IMR-90 (cell line): ENCODE measurements around the gene RCE1. TPM values are rescaled to one million over a fixed set of nuclear protein-coding genes. Genes with fewer than 3 reads are reported as not detected.

Experiments
- ATAC-seq: fragments of 200-7000 bp; cut with Tn5 transposase; 2 replicates; pipeline ENCODE4 v1.9.1; 2020; ENCODE audit warnings: low read depth, mild to moderate bottlenecking, moderate library complexity
- BruUV-seq: library from RNA; stranded (reverse); fragments of 400-500 nt; replicated peaks from 2 replicates; lab custom pipeline; 2021; lab: Mats Ljungman, UMichigan
- CTCF ChIA-PET: fragments of 300-600 bp; formaldehyde crosslinking; extraction: SDS; loops from one replicate; lab custom pipeline; 2021; ENCODE audit warnings: antibody characterized with exemption; lab: Yijun Ruan, JAX
- POLR2A ChIA-PET: fragments of 300-600 bp; sonication (Branson Sonifier 250); formaldehyde crosslinking; loops from one replicate; lab custom pipeline; 2022; ENCODE audit warnings: antibody characterized with exemption; ENCODE audit not compliant: unreplicated experiment; lab: Charles Lee
- DNase-seq: peaks from one replicate; pipeline ENCODE4 v3.0.0; 2013
- H2AFZ ChIP-seq: replicated peaks from 2 replicates; pipeline ENCODE3; 2013; ENCODE audit warnings: low read length, mild to moderate bottlenecking; ENCODE audit not compliant: poor library complexity
- H2AK5ac ChIP-seq: 2 replicates; pipeline ENCODE4 v1.6.1; 2013; ENCODE audit warnings: low read depth, low read length, inconsistent platforms
- H2AK9ac ChIP-seq: replicated peaks from 2 replicates; pipeline ENCODE3; 2013; ENCODE audit warnings: mild to moderate bottlenecking, low read depth, low read length, moderate library complexity; ENCODE audit not compliant: poor library complexity
- H2BK120ac ChIP-seq: 2 replicates; pipeline ENCODE4 v1.6.1; 2013; ENCODE audit warnings: low read depth, low read length, inconsistent platforms
- H2BK15ac ChIP-seq: 3 replicates; pipeline ENCODE4 v1.6.1; 2013; ENCODE audit warnings: low read depth, low read length, inconsistent platforms
- H2BK20ac ChIP-seq: 2 replicates; pipeline ENCODE4 v1.6.1; 2013; ENCODE audit warnings: low read depth, mild to moderate bottlenecking, inconsistent platforms, low read length, moderate library complexity
- H2BK5ac ChIP-seq: 2 replicates; pipeline ENCODE4 v1.6.1; 2013; ENCODE audit warnings: mild to moderate bottlenecking, low read depth, low read length, inconsistent platforms; ENCODE audit not compliant: poor library complexity, severe bottlenecking
- H3K14ac ChIP-seq: replicated peaks from 2 replicates; pipeline ENCODE4 v1.6.1; 2013; ENCODE audit warnings: low read depth, low read length, inconsistent platforms
- H3K18ac ChIP-seq: 2 replicates; pipeline ENCODE4 v1.6.1; 2013; ENCODE audit warnings: low read depth, low read length, control low read depth
- H3K23ac ChIP-seq: 2 replicates; pipeline ENCODE4 v1.6.1; 2013; ENCODE audit warnings: low read depth, low read length, inconsistent platforms
- H3K27ac ChIP-seq: 2 replicates; pipeline ENCODE4 v1.5.1; 2013; ENCODE audit warnings: mild to moderate bottlenecking, control low read depth, low read length; ENCODE audit not compliant: insufficient read depth
- H3K27me3 ChIP-seq: 2 replicates; pipeline ENCODE4 v1.6.1; 2013; ENCODE audit warnings: low read length; ENCODE audit not compliant: control insufficient read depth, insufficient read depth
- H3K36me3 ChIP-seq: 2 replicates; pipeline ENCODE4 v1.6.1; 2013; ENCODE audit warnings: low read length, mixed read lengths; ENCODE audit not compliant: control insufficient read depth, insufficient read depth
- H3K4ac ChIP-seq: 2 replicates; pipeline ENCODE4 v1.6.1; 2013; ENCODE audit warnings: low read depth, low read length, inconsistent platforms
- H3K4me1 ChIP-seq: 2 replicates; pipeline ENCODE4 v1.6.1; 2013; ENCODE audit warnings: low read length, mixed read lengths; ENCODE audit not compliant: control insufficient read depth, insufficient read depth
- H3K4me2 ChIP-seq: 2 replicates; pipeline ENCODE4 v1.6.1; 2013; ENCODE audit warnings: low read depth, mild to moderate bottlenecking, control low read depth, low read length, moderate library complexity
- H3K4me3 ChIP-seq: 2 replicates; pipeline ENCODE4 v1.5.1; 2013; ENCODE audit warnings: low read depth, mild to moderate bottlenecking, control low read depth, low read length, moderate library complexity; ENCODE audit not compliant: insufficient read depth
- H3K56ac ChIP-seq: 2 replicates; pipeline ENCODE4 v1.6.1; 2013; ENCODE audit warnings: low read length, inconsistent platforms; ENCODE audit not compliant: insufficient read depth; ENCODE audit errors: extremely low read depth
- H3K79me1 ChIP-seq, 2 experiments: 2 replicates each; pipeline ENCODE4 v1.6.1; 2013; ENCODE audit warnings: low read length in 2 of 2, inconsistent platforms in 1 of 2, low read depth in 1 of 2
- H3K9ac ChIP-seq: 2 replicates; pipeline ENCODE4 v1.6.1; 2013; ENCODE audit warnings: low read depth, low read length, control low read depth
- H3K9me1 ChIP-seq: 2 replicates; pipeline ENCODE4 v1.6.1; 2013; ENCODE audit warnings: low read length, inconsistent platforms; ENCODE audit not compliant: insufficient read depth
- H3K9me3 ChIP-seq: 2 replicates; pipeline ENCODE4 v1.6.1; 2013; ENCODE audit warnings: low read length; ENCODE audit not compliant: control insufficient read depth, insufficient read depth
- H4K20me1 ChIP-seq: 2 replicates; pipeline ENCODE4 v1.6.1; 2013; ENCODE audit warnings: low read length, inconsistent platforms; ENCODE audit not compliant: insufficient read depth
- H4K5ac ChIP-seq: 2 replicates; pipeline ENCODE4 v1.6.1; 2013; ENCODE audit warnings: mild to moderate bottlenecking, low read depth, low read length, control low read depth
- H4K8ac ChIP-seq, 2 experiments: 2 replicates each; pipeline ENCODE4 v1.6.1; 2013; ENCODE audit warnings: low read depth in 2 of 2, low read length in 2 of 2, control low read depth in 1 of 2, inconsistent platforms in 1 of 2
- H4K91ac ChIP-seq: 2 replicates; pipeline ENCODE4 v1.6.1; 2013; ENCODE audit warnings: low read depth, low read length, inconsistent platforms; ENCODE audit not compliant: insufficient read depth
- BHLHE40 ChIP-seq: fragments of 150-350 bp; IDR thresholded peaks from 2 replicates; pipeline ENCODE4 v1.6.1; 2016; ENCODE audit warnings: mild to moderate bottlenecking, low read depth, low read length
- CTCF ChIP-seq: conservative IDR thresholded peaks from 2 replicates; pipeline ENCODE4 v1.5.1; 2012; ENCODE audit warnings: mild to moderate bottlenecking, low read depth, low read length, improper control_type of control experiment
- FOS ChIP-seq: fragments of 150-350 bp; IDR thresholded peaks from 2 replicates; pipeline ENCODE4 v1.6.1; 2016; ENCODE audit warnings: low read depth, low read length
- MAFK ChIP-seq: IDR thresholded peaks from 2 replicates; pipeline ENCODE4 v1.6.1; 2012; ENCODE audit warnings: low read depth, low read length, improper control_type of control experiment
- MAZ ChIP-seq: IDR thresholded peaks from 2 replicates; pipeline ENCODE4 v1.6.1; 2012; ENCODE audit warnings: low read depth, mild to moderate bottlenecking, low read length, improper control_type of control experiment, moderate library complexity, borderline replicate concordance
- MXI1 ChIP-seq: IDR thresholded peaks from 2 replicates; pipeline ENCODE4 v1.6.1; 2012; ENCODE audit warnings: low read depth, mild to moderate bottlenecking, low read length, moderate library complexity, borderline replicate concordance
- NFE2L2 ChIP-seq: fragments of 150-350 bp; IDR thresholded peaks from 2 replicates; pipeline ENCODE4 v1.6.1; 2016; ENCODE audit warnings: low read depth, mild to moderate bottlenecking, low read length
- POLR2A ChIP-seq: IDR thresholded peaks from 2 replicates; pipeline ENCODE4 v1.6.1; 2012; ENCODE audit warnings: mild to moderate bottlenecking, low read depth, low read length
- RAD21 ChIP-seq: IDR thresholded peaks from 2 replicates; pipeline ENCODE4 v1.6.1; 2012; ENCODE audit warnings: low read length, improper control_type of control experiment
- RCOR1 ChIP-seq: IDR thresholded peaks from 2 replicates; pipeline ENCODE4 v1.6.1; 2012; ENCODE audit warnings: mild to moderate bottlenecking, low read length, improper control_type of control experiment; ENCODE audit not compliant: insufficient replicate concordance
- RFX5 ChIP-seq: IDR thresholded peaks from 2 replicates; pipeline ENCODE4 v1.8.0; 2012; ENCODE audit warnings: low read depth, mild to moderate bottlenecking, low read length, moderate library complexity
- SMC3 ChIP-seq: fragments of 150-350 bp; IDR thresholded peaks from 2 replicates; pipeline ENCODE4 v1.6.1; 2016; ENCODE audit warnings: low read depth, mild to moderate bottlenecking, antibody characterized with exemption, low read length, moderate library complexity
- USF2 ChIP-seq: fragments of 150-350 bp; IDR thresholded peaks from 2 replicates; pipeline ENCODE4 v1.6.1; 2017; ENCODE audit warnings: mild to moderate bottlenecking, antibody characterized with exemption, low read length, low read depth
- WGBS, 2 experiments: methylation state at CpG; one replicate each; pipeline versions ENCODE4 v1.1.5 to v1.1.7; 2013; ENCODE audit warnings: missing lambda C conversion rate in 2 of 2; ENCODE audit not compliant: insufficient read length in 1 of 2; ENCODE audit errors: extremely low coverage in 2 of 2; 5-methylcytosine and 5-hydroxymethylcytosine counted together
- dilution Hi-C: fragments of 300-500 bp; cut with HindIII; formaldehyde crosslinking; loops from one replicate; pipeline ENCODE4 v1.14.3; 2018; ENCODE audit warnings: low sequenced_read_pairs; ENCODE audit not compliant: unreplicated experiment
- in situ Hi-C: fragments of 300-500 bp; cut with MboI; formaldehyde crosslinking; loops from 3 replicates; pipeline ENCODE4 v1.14.3; 2019; ENCODE audit warnings: low sequenced_read_pairs, inconsistent platforms, mixed read lengths
- intact Hi-C: fragments of 100-400 bp; cut with micrococcal nuclease; formaldehyde crosslinking; loops from 2 replicates; pipeline ENCODE4 v1.10.0; 2022
- polyA plus RNA-seq, 3 experiments: library from polyadenylated mRNA; depleted of rRNA; stranded (reverse); fragments of >200 nt; gene quantifications; 2 replicates each; pipeline ENCODE4 v1.2.3, GENCODE V29; 2012; ENCODE audit warnings: low replicate concordance in 1 of 3
- total RNA-seq: library from RNA; depleted of rRNA; stranded (reverse); fragments of >200 nt; gene quantifications from 2 replicates; pipeline ENCODE4 v1.2.3, GENCODE V29; 2012

RCE1 gene
- total and polyA plus RNA-seq, 2 of the 4 experiments (the other 2 are of a cell fraction): 6.6 to 19.4 TPM

DNA sequence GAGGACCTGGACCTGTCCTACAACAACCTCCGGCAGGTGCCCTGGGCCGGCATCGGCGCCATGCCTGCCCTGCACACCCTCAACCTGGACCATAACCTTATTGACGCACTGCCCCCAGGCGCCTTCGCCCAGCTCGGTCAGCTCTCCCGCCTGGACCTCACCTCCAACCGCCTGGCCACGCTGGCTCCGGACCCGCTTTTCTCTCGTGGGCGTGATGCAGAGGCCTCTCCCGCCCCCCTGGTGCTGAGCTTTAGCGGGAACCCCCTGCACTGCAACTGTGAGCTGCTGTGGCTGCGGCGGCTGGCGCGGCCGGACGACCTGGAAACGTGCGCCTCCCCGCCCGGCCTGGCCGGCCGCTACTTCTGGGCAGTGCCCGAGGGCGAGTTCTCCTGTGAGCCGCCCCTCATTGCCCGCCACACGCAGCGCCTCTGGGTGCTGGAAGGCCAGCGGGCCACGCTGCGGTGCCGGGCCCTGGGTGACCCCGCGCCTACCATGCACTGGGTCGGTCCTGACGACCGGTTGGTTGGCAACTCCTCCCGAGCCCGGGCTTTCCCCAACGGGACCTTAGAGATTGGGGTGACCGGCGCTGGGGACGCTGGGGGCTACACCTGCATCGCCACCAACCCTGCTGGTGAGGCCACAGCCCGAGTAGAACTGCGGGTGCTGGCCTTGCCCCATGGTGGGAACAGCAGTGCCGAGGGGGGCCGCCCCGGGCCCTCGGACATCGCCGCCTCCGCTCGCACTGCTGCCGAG, 15.1 kb downstream of the RCE1 start:
- peaks cover 4% of the 10 kb centered on the region for H3K4me1 ChIP-seq
- H2AFZ ChIP-seq: no peak overlapping the region
- H2BK5ac ChIP-seq: no peak overlapping the region
- no peak overlapping the region for H2AK9ac ChIP-seq
- ATAC-seq: no peak
- in situ Hi-C loops (no loop called here), dilution Hi-C loops (no loop called here), intact Hi-C loops (loop anchor here (5.0 kb wide), 2 partner anchors 114 to 174 kb away; no protein-coding TSS in a partner anchor)
- H3K4me3 ChIP-seq: no peak overlapping the region
- no peak overlapping the region for H2BK15ac ChIP-seq
- no peak overlapping the region for H3K14ac ChIP-seq
- no peak for TF ChIP-seq USF2
- no peak for TF ChIP-seq MAFK
- no peak for TF ChIP-seq MAZ
- TF ChIP-seq FOS: no peak
- no peak for TF ChIP-seq BHLHE40
- TF ChIP-seq NFE2L2: no peak
- no peak for TF ChIP-seq POLR2A
- TF ChIP-seq RFX5: no peak
- TF ChIP-seq SMC3: no peak
- TF ChIP-seq RCOR1: no peak
- TF ChIP-seq RAD21: no peak
- TF ChIP-seq CTCF: no peak
- TF ChIP-seq MXI1: no peak
- H4K20me1 ChIP-seq: peaks cover 6% of the 10 kb centered on the region; the same call in 1 of the 2 replicates
- H4K5ac ChIP-seq: no peak overlapping the region
- H3K79me1 ChIP-seq: peaks cover 3 to 30% of the 10 kb centered on the region in 2 experiments; a peak in 2 of 4 replicates
- H3K9me3 ChIP-seq: no peaks in the 10 kb centered on the region
- no peak overlapping the region for H3K4ac ChIP-seq
- no TSS peak for BruUV-seq
- H3K9ac ChIP-seq: no peak overlapping the region
- H2BK120ac ChIP-seq: no peak overlapping the region
- H3K9me1 ChIP-seq: peaks cover 15% of the 10 kb centered on the region; the same call in 1 of the 2 replicates
- WGBS, 2 experiments: 94% methylated on average over 22 of the region's 62 CpGs; no CpG with 5 or more reads in 1 of the 2 experiments
- H3K23ac ChIP-seq: no peak overlapping the region
- H3K27me3 ChIP-seq: no peaks in the 10 kb centered on the region
- peaks cover 23% of the 10 kb centered on the region; the same call in 1 of the 2 replicates for H3K36me3 ChIP-seq
- no peak for DNase-seq
- CTCF ChIA-PET: no interaction called here
- no peak overlapping the region for H4K91ac ChIP-seq
- no peak overlapping the region for H3K4me2 ChIP-seq
- H3K56ac ChIP-seq: no peak overlapping the region
- H2BK20ac ChIP-seq: no peak overlapping the region
- no peak overlapping the region for H3K18ac ChIP-seq
- no peak overlapping the region for H4K8ac ChIP-seq
- no peak overlapping the region for H3K27ac ChIP-seq
- H2AK5ac ChIP-seq: no peak overlapping the region
- POLR2A ChIA-PET: no interaction called here
